HepG2 (cell line): ENCODE measurements around the gene METAP1D. TPM values are rescaled to one million over a fixed set of nuclear protein-coding genes. Genes with fewer than 3 reads are reported as not detected.
A peak's percentile ranks its signal among the peaks of the same experiment; 100 is the strongest.

ENCODE experiments used
- ATF7 ChIP-seq, 2 experiments: fragments of 450-650 bp in 1 of 2; sonication (generic) in 1 of 2; formaldehyde crosslinking in 1 of 2; IDR thresholded peaks; 2 replicates each; pipeline versions ENCODE4 v1.4.0 to v1.6.1; 2016 to 2020; ENCODE audit warnings: antibody characterized with exemption in 1 of 2, mild to moderate bottlenecking in 1 of 2, missing genetic modification reagents in 1 of 2
- HCFC1 ChIP-seq: fragments of 150-350 bp; IDR thresholded peaks from 2 replicates; pipeline ENCODE4 v1.6.1; 2014; ENCODE audit warnings: low read depth, low read length
- KDM4B ChIP-seq: sonication (generic); formaldehyde crosslinking; IDR thresholded peaks from 2 replicates; pipeline ENCODE4 v1.4.0; 2020; ENCODE audit warnings: missing genetic modification reagents
- NCOA5 ChIP-seq: sonication (generic); formaldehyde crosslinking; IDR thresholded peaks from 2 replicates; pipeline ENCODE4 v1.4.0; 2020; ENCODE audit warnings: missing genetic modification reagents
- STAG1 ChIP-seq: sonication (generic); formaldehyde crosslinking; IDR thresholded peaks from 2 replicates; pipeline ENCODE4 v1.4.0; 2020; ENCODE audit warnings: missing genetic modification reagents
- TEAD3 ChIP-seq: optimal IDR thresholded peaks from 2 replicates; pipeline ENCODE3; 2016; ENCODE audit warnings: borderline replicate concordance
- ZIK1 ChIP-seq: sonication (generic); formaldehyde crosslinking; IDR thresholded peaks from 2 replicates; pipeline ENCODE4 v1.5.0; 2020; ENCODE audit warnings: mild to moderate bottlenecking, low read depth, missing genetic modification reagents, borderline replicate concordance
- ZNF34 ChIP-seq: sonication (generic); formaldehyde crosslinking; IDR thresholded peaks from 2 replicates; pipeline ENCODE4 v1.4.0; 2020; ENCODE audit warnings: mild to moderate bottlenecking, missing genetic modification reagents, borderline replicate concordance
- ZNF430 ChIP-seq: sonication (generic); formaldehyde crosslinking; IDR thresholded peaks from 2 replicates; pipeline ENCODE4 v1.9.0; 2021; ENCODE audit warnings: mild to moderate bottlenecking, missing genetic modification reagents
- polyA plus RNA-seq, 8 experiments: library from polyadenylated mRNA; depleted of rRNA in 3 of 8; stranded (reverse) in 7 of 8; unstranded in 1 of 8; fragments of >200 nt; fragmentation: Illumina TruSeq in 4 of 8; extraction: Trizol in 4 of 8; gene quantifications; 2 replicates each; pipeline versions ENCODE4 v1.2.1 to v1.2.3, GENCODE V29; 2011 to 2016; ENCODE audit warnings: low read depth in 4 of 8, missing spikeins in 1 of 8, mixed read lengths in 1 of 8; ENCODE audit not compliant: insufficient read depth in 1 of 8
- total RNA-seq, 5 experiments: library from RNA; depleted of rRNA; stranded (reverse); fragments of >200 nt; fragmentation: Illumina TruSeq; extraction: Trizol; gene quantifications; 2 replicates each; pipeline ENCODE4 v1.2.3, GENCODE V29; 2016; ENCODE audit warnings: low read depth in 1 of 5
- TF ChIP-seq, protein P1 (sequence below): sonication (generic); formaldehyde crosslinking; IDR thresholded peaks from 2 replicates; pipeline ENCODE4 v1.4.0; 2020; ENCODE audit warnings: missing genetic modification reagents
- TF ChIP-seq, protein P2 (sequence below): sonication (generic); formaldehyde crosslinking; IDR thresholded peaks from 2 replicates; pipeline ENCODE4 v1.4.0; 2020; ENCODE audit warnings: low read depth, mild to moderate bottlenecking, missing genetic modification reagents
- TF ChIP-seq, protein P3 (sequence below): sonication (generic); formaldehyde crosslinking; conservative IDR thresholded peaks from 2 replicates; pipeline ENCODE4 v1.4.0; 2020; ENCODE audit warnings: mild to moderate bottlenecking, missing genetic modification reagents, moderate library complexity
- TF ChIP-seq, protein P4 (sequence below): sonication (generic); formaldehyde crosslinking; IDR thresholded peaks from 2 replicates; pipeline ENCODE4 v1.4.0; 2020; ENCODE audit warnings: missing genetic modification reagents, mild to moderate bottlenecking, borderline replicate concordance
- TF ChIP-seq, protein P5 (sequence below): IDR thresholded peaks from 2 replicates; pipeline ENCODE4 v1.6.1; 2018; ENCODE audit warnings: missing genetic modification reagents, mild to moderate bottlenecking, missing compliant biosample characterization
- TF ChIP-seq, protein P6 (sequence below): sonication (generic); formaldehyde crosslinking; IDR thresholded peaks from 2 replicates; pipeline ENCODE4 v1.8.0; 2022; ENCODE audit warnings: missing genetic modification reagents, low read depth, mild to moderate bottlenecking, borderline replicate concordance

METAP1D gene
- total and polyA plus RNA-seq, 2 of the 13 experiments (the other 11 are each of a cell fraction or from before 2014, with no cell fraction given) = 14.7 to 21.6 TPM

DNA sequence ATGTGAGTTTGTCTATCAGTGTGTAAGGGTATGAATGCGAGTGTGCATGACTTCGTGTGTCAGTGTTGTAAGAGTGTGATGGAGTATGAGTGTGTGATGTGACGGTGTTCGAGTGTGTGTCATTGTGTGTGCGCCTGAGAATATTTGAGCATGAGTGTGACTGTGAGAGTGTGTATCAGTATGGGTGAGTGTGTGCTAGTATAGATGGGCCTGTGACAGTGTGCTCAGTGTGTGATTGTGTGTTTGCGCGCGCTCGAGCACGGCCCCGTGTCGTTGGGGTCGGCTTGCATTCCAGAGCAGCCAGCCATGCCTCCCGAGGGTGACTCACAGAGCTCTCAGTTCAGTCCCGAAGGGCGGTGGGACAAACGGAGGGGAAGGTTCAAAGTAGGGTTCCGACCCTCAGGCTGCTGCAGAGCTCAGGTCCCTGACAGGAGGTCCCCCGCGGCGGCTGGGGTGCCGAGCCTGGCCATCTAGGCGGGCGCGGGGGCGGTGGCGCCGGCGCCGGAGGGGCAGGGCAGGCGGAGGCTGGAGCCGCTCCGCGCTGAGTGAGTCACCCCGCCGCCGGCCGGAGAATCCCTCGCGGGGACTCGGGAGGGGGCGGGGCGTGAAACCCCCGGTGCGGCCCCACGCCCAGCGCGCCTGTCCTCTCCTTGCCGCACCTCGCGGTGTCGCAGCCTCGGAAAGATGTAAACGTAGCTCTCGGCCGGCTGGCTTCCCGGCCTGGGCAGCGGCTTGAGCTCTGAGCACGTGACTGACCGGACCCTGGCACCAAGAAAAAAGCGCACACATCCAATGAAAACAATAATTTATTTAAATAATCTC, 99.1 kb downstream of the METAP1D start (continued):
- TF ChIP-seq, protein P1, sequence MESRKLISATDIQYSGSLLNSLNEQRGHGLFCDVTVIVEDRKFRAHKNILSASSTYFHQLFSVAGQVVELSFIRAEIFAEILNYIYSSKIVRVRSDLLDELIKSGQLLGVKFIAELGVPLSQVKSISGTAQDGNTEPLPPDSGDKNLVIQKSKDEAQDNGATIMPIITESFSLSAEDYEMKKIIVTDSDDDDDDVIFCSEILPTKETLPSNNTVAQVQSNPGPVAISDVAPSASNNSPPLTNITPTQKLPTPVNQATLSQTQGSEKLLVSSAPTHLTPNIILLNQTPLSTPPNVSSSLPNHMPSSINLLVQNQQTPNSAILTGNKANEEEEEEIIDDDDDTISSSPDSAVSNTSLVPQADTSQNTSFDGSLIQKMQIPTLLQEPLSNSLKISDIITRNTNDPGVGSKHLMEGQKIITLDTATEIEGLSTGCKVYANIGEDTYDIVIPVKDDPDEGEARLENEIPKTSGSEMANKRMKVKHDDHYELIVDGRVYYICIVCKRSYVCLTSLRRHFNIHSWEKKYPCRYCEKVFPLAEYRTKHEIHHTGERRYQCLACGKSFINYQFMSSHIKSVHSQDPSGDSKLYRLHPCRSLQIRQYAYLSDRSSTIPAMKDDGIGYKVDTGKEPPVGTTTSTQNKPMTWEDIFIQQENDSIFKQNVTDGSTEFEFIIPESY (CRISPR knock-in tag) = peak; percentile 40; the same call in 1 of the 2 replicates
- TF ChIP-seq ZIK1 (CRISPR knock-in tag) (0 out of 2 replicates have a peak, but pooled peaks have one; percentile 41), TEAD3 (CRISPR knock-in tag) (peak; percentile 88), HCFC1 (no peak), STAG1 (CRISPR knock-in tag) (no peak; the same call in 1 of the 2 replicates), ZNF430 (CRISPR knock-in tag) (peak; percentile 55; the same call in 1 of the 2 replicates), ZNF34 (no peak), ATF7 (IDR thresholded peaks at IDR 0.05) (no peak), ATF7 (CRISPR knock-in tag; IDR thresholded peaks at IDR 0.05) (no peak), NCOA5 (no peak), KDM4B (CRISPR knock-in tag) (no peak)
- TF ChIP-seq, protein P2, sequence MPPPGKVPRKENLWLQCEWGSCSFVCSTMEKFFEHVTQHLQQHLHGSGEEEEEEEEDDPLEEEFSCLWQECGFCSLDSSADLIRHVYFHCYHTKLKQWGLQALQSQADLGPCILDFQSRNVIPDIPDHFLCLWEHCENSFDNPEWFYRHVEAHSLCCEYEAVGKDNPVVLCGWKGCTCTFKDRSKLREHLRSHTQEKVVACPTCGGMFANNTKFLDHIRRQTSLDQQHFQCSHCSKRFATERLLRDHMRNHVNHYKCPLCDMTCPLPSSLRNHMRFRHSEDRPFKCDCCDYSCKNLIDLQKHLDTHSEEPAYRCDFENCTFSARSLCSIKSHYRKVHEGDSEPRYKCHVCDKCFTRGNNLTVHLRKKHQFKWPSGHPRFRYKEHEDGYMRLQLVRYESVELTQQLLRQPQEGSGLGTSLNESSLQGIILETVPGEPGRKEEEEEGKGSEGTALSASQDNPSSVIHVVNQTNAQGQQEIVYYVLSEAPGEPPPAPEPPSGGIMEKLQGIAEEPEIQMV (CRISPR knock-in tag) = no peak
- TF ChIP-seq, protein P3, sequence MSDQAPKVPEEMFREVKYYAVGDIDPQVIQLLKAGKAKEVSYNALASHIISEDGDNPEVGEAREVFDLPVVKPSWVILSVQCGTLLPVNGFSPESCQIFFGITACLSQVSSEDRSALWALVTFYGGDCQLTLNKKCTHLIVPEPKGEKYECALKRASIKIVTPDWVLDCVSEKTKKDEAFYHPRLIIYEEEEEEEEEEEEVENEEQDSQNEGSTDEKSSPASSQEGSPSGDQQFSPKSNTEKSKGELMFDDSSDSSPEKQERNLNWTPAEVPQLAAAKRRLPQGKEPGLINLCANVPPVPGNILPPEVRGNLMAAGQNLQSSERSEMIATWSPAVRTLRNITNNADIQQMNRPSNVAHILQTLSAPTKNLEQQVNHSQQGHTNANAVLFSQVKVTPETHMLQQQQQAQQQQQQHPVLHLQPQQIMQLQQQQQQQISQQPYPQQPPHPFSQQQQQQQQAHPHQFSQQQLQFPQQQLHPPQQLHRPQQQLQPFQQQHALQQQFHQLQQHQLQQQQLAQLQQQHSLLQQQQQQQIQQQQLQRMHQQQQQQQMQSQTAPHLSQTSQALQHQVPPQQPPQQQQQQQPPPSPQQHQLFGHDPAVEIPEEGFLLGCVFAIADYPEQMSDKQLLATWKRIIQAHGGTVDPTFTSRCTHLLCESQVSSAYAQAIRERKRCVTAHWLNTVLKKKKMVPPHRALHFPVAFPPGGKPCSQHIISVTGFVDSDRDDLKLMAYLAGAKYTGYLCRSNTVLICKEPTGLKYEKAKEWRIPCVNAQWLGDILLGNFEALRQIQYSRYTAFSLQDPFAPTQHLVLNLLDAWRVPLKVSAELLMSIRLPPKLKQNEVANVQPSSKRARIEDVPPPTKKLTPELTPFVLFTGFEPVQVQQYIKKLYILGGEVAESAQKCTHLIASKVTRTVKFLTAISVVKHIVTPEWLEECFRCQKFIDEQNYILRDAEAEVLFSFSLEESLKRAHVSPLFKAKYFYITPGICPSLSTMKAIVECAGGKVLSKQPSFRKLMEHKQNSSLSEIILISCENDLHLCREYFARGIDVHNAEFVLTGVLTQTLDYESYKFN (CRISPR knock-in tag) = 0 out of 2 replicates have a peak, but pooled peaks have one; percentile 11
- TF ChIP-seq, protein P4, sequence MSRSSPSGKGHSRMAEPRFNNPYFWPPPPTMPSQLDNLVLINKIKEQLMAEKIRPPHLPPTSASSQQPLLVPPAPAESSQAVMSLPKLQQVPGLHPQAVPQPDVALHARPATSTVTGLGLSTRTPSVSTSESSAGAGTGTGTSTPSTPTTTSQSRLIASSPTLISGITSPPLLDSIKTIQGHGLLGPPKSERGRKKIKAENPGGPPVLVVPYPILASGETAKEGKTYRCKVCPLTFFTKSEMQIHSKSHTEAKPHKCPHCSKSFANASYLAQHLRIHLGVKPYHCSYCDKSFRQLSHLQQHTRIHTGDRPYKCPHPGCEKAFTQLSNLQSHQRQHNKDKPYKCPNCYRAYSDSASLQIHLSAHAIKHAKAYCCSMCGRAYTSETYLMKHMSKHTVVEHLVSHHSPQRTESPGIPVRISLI = no peak
- TF ChIP-seq, protein P5, sequence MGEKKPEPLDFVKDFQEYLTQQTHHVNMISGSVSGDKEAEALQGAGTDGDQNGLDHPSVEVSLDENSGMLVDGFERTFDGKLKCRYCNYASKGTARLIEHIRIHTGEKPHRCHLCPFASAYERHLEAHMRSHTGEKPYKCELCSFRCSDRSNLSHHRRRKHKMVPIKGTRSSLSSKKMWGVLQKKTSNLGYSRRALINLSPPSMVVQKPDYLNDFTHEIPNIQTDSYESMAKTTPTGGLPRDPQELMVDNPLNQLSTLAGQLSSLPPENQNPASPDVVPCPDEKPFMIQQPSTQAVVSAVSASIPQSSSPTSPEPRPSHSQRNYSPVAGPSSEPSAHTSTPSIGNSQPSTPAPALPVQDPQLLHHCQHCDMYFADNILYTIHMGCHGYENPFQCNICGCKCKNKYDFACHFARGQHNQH = peak; percentile 36; the same call in 1 of the 2 replicates
- TF ChIP-seq, protein P6, sequence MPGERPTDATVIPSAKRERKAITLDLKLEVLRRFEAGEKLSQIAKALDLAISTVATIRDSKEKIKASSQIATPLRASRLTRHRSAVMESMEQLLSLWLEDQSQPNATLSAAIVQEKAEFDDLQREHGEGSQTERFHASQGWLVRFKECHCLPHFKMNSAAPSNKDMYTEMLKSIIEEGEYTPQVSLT (CRISPR knock-in tag) = no peak
- TF ChIP-seq, all 625 proteins: peak for 163
